ENCODE results near the gene GALNT1.

DNA sequence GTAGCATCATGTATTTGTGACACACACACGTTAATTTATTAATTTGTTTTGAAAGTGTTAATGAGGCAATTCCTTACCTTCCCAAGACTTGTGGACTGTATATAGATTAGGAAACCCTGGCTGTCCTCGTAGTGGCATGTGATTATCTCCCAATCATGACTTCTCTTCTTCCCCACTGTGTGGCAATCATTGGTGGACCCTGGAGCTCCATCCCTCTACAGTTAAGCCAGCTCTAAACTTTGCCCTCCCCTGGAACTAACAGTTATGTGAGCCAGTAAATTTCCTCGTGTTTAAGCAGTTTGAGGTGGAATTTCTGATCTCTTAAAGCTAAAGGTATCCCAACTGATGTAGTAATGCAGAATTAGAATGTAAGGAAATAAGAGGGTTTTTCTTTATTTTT lies 22.0 kb downstream of the GALNT1 start:
- TF ChIP-seq, protein P1, sequence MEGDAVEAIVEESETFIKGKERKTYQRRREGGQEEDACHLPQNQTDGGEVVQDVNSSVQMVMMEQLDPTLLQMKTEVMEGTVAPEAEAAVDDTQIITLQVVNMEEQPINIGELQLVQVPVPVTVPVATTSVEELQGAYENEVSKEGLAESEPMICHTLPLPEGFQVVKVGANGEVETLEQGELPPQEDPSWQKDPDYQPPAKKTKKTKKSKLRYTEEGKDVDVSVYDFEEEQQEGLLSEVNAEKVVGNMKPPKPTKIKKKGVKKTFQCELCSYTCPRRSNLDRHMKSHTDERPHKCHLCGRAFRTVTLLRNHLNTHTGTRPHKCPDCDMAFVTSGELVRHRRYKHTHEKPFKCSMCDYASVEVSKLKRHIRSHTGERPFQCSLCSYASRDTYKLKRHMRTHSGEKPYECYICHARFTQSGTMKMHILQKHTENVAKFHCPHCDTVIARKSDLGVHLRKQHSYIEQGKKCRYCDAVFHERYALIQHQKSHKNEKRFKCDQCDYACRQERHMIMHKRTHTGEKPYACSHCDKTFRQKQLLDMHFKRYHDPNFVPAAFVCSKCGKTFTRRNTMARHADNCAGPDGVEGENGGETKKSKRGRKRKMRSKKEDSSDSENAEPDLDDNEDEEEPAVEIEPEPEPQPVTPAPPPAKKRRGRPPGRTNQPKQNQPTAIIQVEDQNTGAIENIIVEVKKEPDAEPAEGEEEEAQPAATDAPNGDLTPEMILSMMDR (IDR thresholded peaks at IDR 0.05), result no peak
- TF ChIP-seq EP300 (IDR thresholded peaks at IDR 0.05) (no peak), POLR2A (IDR thresholded peaks at IDR 0.05) (no peak), POLR2AphosphoS5 (IDR thresholded peaks at IDR 0.05) (no peak)
